ENCODE measurements around the gene C10orf71. TPM values are rescaled to one million over a fixed set of nuclear protein-coding genes. Genes with fewer than 3 reads are reported as not detected.

The C10orf71 gene
- total RNA-seq, 1 experiment from 2014 or later: not detected

- Histone ChIP-seq H3K9me3 (ENCODE audit: control insufficient read depth, insufficient read depth, low read depth, low read length) (no peaks in the 10 kb centered on the region), H3K4me1 (ENCODE audit: control insufficient read depth, insufficient read depth, low read length) (no peaks in the 10 kb centered on the region), H3K27me3 (ENCODE audit: control insufficient read depth, insufficient read depth, low read length) (no peaks in the 10 kb centered on the region), H3K4me3 (ENCODE audit: low read depth in 2 of 2, low read length in 2 of 2) (no peak overlapping the region), H3K27ac (ENCODE audit: low read length) (no peak overlapping the region), H3K36me3 (ENCODE audit: control insufficient read depth, insufficient read depth, low read length) (no peaks in the 10 kb centered on the region)
- intact Hi-C loops (cut with micrococcal nuclease; ENCODE audit: unreplicated experiment) (no loop called here), in situ Hi-C loops (cut with HindIII; ENCODE audit: low pct_unique_long_range_greater_than_20kb, low sequenced_read_pairs) (no loop called here)
- ChIA-PET CTCF (no interaction called here), POLR2A (no interaction called here)
- no peak for DNase-seq (ENCODE audit: low read depth, low spot score)
- TF ChIP-seq CTCF (IDR thresholded peaks at IDR 0.05) (no peak), SIN3A (IDR thresholded peaks at IDR 0.05; ENCODE audit: borderline replicate concordance, insufficient read depth, low read depth, low read length) (no peak), TCF7L2 (IDR thresholded peaks at IDR 0.05; ENCODE audit: low read depth, low read length) (no peak), REST (IDR thresholded peaks at IDR 0.05; ENCODE audit: insufficient read depth in 1 of 2, low read depth in 2 of 2, low read length in 1 of 2) (no peak), POLR2AphosphoS5 (IDR thresholded peaks at IDR 0.05; ENCODE audit: low read depth, low read length) (no peak)
- BruUV-seq (replicated peaks): no TSS peak
- no peak for ATAC-seq
Measured at GRCh38 chr10:49356181-49356580, 57.2 kb downstream of the C10orf71 start.

DNA sequence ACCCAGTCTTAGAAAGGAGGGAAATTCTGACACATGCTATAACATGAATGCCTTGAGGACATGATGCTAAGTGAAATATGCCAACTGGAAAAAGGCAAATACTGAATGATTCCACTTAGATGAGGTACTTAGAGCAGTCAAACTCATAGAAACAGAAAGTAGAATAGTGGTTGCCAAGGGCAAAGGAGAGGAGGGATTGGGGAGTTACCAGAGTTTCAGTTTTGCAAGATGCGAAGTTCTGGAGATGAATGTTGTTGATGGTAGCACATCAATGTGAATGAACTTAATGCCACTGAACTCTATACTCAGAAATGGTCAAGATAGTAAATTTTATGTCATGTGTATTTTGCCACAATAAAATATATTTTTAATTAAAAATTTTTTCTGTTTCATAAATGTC is 58.0 kb downstream of the C10orf71 start:
- ChIA-PET CTCF (interaction anchor here (0.5 kb wide), 1 partner anchor 10 kb away, joined by 3 read pairs; no protein-coding TSS in a partner anchor), POLR2A (no interaction called here)
- no peak for ATAC-seq
- intact Hi-C loops (cut with micrococcal nuclease; ENCODE audit: unreplicated experiment): no loop called here
- in situ Hi-C loops (cut with HindIII; ENCODE audit: low pct_unique_long_range_greater_than_20kb, low sequenced_read_pairs): no loop called here
- no peak overlapping the region for H3K4me3 ChIP-seq (ENCODE audit: low read depth in 2 of 2, low read length in 2 of 2)
- TF ChIP-seq REST (IDR thresholded peaks at IDR 0.05; ENCODE audit: insufficient read depth in 1 of 2, low read depth in 2 of 2, low read length in 1 of 2): no peak
- no peak for TF ChIP-seq SIN3A (IDR thresholded peaks at IDR 0.05; ENCODE audit: borderline replicate concordance, insufficient read depth, low read depth, low read length)
- no peak for TF ChIP-seq TCF7L2 (IDR thresholded peaks at IDR 0.05; ENCODE audit: low read depth, low read length)
- no peak for TF ChIP-seq POLR2AphosphoS5 (IDR thresholded peaks at IDR 0.05; ENCODE audit: low read depth, low read length)
- TF ChIP-seq CTCF (IDR thresholded peaks at IDR 0.05): no peak
- BruUV-seq (replicated peaks): no TSS peak
- H3K27me3 ChIP-seq (ENCODE audit: control insufficient read depth, insufficient read depth, low read length): no peaks in the 10 kb centered on the region
- no peak for DNase-seq (ENCODE audit: low read depth, low spot score)
- H3K36me3 ChIP-seq (ENCODE audit: control insufficient read depth, insufficient read depth, low read length): no peaks in the 10 kb centered on the region
- H3K27ac ChIP-seq (ENCODE audit: low read length): no peak overlapping the region
- no peaks in the 10 kb centered on the region for H3K9me3 ChIP-seq (ENCODE audit: control insufficient read depth, insufficient read depth, low read depth, low read length)
- H3K4me1 ChIP-seq (ENCODE audit: control insufficient read depth, insufficient read depth, low read length): no peaks in the 10 kb centered on the region
